ENCODE results near the gene DUSP16.
A peak's percentile ranks its signal among the peaks of the same experiment; 100 is the strongest.
"Not testable (repeated sequence)": the region's sequence is repeated elsewhere in the genome, so short reads cannot be mapped to it uniquely, and the experiment has no call there.

DUSP16 gene, protein sequence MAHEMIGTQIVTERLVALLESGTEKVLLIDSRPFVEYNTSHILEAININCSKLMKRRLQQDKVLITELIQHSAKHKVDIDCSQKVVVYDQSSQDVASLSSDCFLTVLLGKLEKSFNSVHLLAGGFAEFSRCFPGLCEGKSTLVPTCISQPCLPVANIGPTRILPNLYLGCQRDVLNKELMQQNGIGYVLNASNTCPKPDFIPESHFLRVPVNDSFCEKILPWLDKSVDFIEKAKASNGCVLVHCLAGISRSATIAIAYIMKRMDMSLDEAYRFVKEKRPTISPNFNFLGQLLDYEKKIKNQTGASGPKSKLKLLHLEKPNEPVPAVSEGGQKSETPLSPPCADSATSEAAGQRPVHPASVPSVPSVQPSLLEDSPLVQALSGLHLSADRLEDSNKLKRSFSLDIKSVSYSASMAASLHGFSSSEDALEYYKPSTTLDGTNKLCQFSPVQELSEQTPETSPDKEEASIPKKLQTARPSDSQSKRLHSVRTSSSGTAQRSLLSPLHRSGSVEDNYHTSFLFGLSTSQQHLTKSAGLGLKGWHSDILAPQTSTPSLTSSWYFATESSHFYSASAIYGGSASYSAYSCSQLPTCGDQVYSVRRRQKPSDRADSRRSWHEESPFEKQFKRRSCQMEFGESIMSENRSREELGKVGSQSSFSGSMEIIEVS

DNA sequence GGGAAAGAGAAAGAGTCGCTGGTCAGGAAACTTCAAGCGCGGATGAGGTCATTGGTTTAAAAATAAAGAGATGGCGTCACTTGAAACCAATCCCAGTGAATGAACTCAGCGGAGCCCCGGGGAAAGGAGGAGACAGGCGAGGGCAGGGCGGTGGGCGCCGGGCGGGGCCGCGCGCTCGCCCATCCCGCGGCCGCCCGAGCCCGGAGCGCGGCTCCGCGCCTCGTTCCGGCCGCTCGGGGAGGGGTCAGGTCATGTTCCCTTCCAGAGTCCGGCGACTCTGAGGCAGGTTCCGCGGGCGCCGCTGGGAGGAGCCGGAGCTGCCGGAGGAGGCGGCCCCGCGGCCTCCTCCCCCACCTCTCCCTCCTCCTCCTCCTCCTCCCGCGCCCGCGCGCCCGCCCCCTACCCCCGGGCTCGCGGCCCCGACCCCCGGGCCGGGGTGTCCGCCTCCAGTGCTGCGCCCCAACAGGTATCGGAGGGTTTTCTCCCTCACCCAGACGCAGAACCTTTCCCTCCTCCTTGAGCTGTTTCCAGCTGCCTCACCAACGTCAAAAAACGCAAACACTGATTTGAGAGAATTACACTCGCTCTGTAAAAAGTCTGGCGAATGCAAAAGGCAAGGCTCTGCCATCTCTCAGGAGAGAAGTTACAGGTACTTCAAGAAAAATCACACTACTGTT is at the start of gene DUSP16:
TSS of gene DUSP16 (minus strand) at position 279 of the 677 bp plus-strand sequence. CDS start 41,765 bp downstream, outside the sequence.
- peak; percentile 96 for DNase-seq (ENCODE audit: low spot score)

DNA sequence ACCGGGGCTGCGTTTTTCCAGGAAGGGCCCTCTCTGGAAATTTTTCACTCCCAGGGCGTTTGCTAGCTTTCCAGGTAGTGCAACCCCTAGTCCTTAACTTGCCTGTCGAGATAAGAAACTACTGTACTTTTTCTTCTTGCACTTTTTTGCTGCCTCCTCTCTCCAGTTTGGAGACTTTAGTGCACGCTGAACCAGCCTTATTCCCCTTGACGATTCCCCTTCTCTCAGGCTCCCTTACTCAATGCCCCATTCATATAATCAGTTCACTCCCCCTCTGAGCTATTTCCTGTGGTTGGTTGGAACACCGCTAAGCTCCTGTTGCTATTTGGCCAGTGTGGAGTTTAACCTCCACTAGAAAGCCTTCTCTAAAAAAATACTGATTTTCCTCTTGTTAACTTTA is 49.7 kb upstream of the DUSP16 start:
- DNase-seq (ENCODE audit: low spot score) = peak; percentile 56

DNA sequence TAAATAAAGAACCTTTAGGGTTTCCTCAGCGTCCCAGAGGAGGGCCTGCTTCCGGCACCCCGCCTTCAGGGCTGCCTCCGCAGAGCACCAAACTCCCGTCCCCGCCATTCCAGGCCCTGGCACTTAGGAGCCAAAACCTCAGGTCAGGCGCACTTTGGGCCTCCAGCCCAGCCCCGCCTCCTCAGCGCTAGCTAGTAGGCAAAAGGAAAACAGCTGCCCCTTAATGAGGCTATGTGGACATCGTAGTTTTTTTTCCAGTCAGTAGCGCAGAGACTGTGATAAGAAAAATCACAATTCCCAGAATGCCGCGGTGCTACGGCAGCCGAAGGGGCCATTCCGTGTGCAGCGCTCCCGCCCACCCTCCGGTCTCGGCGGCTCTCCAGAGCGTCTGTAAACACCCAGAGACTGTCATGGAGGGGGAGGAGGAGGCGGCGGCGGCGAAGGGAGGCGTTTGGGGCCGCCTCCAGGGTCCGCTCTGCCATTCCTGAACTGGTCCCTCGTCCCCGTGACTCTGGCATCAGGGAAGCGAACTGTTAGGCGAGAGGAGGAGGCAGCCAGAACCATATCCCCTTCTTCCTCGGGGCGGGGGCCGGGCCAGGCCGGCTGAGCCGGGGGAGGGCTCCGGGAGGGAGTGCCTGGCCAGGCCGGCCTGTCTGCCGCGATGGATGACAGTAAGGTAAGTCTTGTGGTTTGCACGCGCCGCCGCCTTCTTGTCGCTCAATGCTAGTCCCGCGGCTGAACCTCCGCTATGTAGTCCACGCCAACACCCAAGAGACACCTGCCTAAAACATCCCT is 49.0 kb upstream of the DUSP16 start, which contains the start of gene CREBL2:
TSS of gene CREBL2 (plus strand) at position 365 of the 795 bp plus-strand sequence. CDS start at position 662, 297 bp downstream.
- DNase-seq (ENCODE audit: low spot score) = peak; percentile 96

DNA sequence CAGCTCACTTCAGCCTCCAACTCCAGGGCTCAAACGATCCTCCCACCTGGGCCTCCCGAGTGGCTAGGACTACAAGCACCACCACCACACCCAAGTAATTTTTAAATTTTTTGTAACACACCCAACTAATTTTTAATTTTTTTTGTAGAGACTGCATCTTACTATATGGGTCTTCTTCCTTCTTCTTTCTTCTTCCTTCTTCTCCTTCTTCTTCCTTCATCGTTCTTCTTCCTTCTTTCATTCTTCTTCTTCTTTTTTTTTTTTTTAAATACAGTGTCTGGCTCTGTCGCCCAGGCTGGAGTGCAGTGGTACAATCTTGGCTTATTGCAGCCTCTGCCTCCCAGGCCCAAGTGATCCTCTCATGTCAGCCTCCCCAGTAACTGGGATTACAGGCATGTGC is 48.0 kb upstream of the DUSP16 start:
- DNase-seq (ENCODE audit: low spot score) = no peak

DNA sequence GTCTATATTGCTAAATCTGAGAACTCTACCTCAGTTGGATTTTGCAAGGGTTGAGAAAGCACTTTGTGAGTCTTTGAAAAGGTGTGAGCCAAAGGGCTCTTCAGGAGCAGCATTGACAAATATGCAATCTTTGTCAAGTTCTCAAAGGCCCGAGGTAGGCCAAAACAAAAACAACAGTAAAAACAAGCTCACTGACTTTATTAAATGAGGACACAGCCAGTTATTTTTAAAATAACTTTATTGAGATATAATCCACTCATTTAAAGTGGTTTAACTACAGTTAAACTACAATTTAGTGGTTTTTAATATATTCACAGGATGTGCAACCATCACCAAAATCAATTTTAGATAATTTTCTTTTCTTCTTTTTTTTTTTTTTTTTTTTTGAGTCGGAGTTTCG is 47.0 kb upstream of the DUSP16 start:
- DNase-seq (ENCODE audit: low spot score) = no peak

DNA sequence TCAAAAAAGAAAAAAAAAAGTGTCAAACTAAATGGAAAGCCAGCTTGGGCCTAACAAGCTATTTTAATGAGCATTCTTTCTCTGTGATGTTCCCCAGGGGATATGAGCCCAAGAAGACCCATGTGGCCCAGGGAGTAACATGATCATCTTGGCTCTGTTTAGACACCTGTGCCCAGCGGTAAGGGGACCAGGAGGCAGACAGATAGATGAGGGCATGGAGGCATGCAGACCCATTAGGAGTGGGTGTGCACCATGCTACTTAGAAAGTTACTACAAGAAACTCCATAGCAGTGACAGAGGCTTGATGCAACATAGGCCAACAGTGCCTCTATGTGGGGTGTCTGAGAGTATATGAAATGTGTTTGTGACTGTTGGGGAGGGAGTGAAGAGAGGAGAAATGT is 45.9 kb upstream of the DUSP16 start:
- no peak for DNase-seq (ENCODE audit: low spot score)

DNA sequence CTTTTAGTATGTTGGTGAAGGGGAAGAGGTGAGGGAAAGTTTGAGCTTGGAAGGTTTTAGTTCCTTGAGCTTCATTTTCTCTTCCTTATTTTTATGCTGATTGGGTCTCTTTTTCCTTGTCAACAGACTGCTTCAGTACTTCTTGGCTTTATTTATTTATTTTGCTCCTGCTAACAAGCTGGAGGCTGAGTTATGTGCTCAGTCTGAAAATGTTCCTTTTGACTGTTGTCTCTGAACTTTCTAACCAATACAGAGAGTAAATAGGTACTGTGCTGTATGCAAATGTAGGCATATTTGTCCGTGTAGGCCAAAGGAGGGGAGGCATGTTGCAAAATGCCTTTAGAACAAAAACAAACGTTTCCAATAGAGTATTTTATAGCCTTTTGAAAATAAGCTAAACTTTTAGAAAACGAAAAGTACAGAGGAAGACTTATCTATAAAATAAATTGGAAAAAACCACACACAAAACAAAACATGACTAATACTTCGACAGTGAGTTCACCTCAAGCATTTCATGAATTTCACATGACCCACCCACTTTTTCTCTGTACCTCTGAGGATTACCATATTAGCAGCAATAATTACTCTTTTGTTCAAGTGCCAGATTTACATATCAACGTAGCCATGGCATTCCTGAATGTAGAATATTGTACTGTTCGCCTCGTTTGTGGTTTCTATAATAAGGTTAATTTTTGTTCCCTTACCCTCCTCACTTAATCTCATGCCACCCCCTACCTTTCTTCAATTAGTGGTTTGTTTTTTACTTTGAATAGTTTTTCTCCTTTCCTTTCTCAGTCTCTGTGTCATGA is 44.3 kb upstream of the DUSP16 start:
- peak; percentile 40 for DNase-seq (ENCODE audit: low spot score)

DNA sequence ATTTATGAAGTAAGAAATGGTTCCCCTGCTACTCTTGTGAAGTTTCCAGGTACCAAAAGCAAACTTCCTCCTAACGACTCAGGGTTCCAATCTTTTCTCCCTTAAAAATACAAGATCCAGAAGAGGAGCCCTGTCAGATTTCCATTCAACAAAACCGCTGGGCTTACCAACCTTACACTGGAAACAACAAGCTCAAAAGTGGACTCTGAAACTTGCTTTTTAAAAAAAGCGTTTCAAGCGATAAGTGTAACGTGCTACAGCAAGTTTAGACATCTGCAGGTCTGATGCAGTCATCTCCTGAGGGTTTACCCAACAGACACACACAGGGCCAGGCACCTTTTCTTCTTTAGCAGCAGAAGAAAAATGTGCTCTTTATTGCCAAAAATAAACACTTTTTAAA is 42.1 kb upstream of the DUSP16 start:
- DNase-seq (ENCODE audit: low spot score) = no peak

DNA sequence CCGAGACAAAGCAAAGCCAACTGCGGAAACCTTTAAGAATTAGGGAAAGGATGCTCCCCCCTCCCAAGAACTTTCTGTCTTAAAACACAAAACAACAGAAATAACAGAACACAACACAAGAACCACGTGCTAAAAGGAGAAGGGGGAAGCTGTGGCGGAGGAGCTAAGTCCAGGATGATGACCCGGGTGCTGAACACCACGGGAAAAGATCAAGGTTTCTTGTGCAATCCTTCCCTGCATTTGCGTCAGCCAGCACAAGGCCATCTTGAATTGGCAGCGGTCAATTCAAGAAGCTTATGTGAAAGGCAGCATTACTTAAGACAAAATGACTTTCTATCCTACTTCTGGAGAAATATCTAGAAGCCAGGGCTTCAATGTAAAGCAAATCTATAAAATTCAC is 38.0 kb upstream of the DUSP16 start:
- DNase-seq (ENCODE audit: low spot score) = no peak

DNA sequence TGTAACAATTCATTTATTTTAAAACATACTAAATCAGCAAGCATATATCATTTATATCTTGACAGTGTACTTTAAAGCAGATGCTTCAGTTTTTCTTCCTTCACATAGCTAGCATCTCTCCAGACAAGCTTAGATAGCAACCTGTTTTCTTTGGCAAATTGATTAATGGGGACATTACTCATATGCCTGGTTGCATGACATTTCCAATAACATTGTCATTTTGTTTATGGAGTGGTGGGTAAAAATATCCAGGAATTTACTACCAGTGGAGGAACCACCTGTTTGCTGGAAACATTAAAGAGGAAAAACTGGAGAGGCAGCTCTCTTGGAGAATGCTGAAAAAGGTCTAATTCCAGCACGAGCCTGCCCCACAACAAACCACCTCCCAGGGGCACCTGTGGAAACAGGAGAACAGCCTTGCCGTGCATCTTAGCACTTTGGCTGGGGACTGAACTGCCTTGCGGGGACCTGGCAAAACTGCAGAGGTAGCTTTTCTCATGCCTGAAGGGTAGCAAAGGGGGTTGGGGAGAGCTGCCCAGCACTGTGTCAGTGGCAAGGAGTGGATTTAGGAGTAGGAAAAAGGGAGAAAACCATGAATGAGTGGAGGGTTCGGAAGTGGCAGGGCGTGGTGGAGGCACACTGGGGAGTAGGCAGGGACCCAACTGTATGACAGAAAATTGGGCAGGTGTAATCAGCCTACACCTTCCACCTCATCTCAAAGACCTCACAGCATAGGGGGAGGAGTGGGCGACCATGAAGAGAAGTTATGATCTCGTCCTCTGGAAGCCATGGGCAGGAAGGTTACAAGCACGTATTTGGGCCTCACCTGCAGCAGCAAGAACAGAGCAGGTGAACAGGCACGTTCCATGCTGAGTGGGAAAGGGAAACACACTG is 37.3 kb upstream of the DUSP16 start:
- no peak for DNase-seq (ENCODE audit: low spot score)

DNA sequence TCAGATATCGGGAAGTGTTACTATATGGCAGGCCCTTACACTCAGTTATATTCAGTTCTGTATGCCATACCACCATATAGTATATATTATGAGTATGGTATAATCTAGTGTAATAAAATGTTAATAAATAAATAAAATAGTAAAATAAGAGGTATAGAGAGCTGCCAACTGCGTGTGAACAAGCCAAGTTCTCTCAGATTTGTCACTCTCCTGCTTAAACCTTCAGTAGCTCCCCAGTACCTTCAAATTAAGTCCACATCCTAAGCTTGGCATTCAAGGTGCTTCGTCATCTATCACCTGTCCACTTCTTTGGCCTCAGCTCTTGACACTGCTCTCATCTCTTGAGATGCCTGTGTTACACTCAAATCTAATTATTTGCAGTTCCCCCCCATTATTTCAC is 36.2 kb upstream of the DUSP16 start:
- DNase-seq (ENCODE audit: low spot score) = no peak

DNA sequence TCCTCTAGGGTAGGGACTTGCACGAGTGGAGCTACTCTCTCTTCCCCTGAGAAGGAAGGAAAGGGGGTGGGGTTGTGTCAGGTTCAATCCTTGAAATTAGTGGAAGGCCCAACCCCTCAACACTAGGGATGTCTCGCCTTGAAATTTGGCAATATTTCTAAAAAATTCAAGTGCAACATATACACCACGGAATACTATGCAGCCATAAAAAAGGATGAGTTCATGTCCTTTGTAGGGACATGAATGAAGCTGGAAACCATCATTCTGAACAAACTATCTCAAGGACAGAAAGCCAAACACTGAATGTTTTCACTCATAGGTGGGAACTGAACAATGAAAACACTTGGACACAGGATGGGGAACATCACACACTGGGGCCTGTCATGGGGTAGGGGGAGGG is 33.9 kb upstream of the DUSP16 start:
- not testable (repeated sequence) for DNase-seq (ENCODE audit: low spot score)

DNA sequence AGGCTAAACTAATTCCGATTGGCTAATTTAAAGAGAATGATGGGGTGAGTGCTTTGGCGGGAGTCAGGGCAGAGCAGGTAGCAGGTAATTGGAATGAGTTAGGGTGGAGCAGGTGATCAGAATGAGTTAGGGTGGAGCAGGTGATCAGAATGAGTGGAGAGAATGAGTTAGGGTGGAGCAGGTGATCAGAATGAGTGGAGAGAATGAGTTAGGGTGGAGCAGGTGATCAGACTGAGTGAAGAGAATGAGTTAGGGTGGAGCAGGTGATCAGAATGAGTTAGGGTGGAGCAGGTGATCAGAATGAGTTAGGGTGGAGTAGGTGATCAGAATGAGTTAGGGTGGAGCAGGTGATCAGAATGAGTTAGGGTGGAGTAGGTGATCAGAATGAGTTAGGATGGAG is 33.3 kb upstream of the DUSP16 start:
- DNase-seq (ENCODE audit: low spot score) = not testable (repeated sequence)

DNA sequence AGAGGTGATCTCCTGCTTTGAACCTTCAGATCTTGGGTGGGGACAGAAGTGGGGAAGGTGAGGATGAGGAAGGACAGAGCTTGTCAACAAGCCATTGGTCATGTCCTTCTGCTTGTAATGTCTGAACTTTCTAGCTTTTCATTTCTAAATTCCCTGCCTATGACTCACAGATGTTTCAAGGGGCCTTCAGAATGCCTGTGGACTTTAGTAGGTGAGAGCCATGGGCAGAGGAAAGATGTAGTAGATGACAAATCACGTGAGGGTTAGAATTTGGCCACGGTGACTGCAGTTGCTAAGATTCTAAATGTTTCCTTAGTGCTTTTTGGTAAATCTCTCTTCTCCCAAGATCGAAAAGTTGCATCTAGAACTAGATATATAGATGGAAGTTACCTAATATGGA is 30.3 kb upstream of the DUSP16 start:
- DNase-seq (ENCODE audit: low spot score) = no peak

DNA sequence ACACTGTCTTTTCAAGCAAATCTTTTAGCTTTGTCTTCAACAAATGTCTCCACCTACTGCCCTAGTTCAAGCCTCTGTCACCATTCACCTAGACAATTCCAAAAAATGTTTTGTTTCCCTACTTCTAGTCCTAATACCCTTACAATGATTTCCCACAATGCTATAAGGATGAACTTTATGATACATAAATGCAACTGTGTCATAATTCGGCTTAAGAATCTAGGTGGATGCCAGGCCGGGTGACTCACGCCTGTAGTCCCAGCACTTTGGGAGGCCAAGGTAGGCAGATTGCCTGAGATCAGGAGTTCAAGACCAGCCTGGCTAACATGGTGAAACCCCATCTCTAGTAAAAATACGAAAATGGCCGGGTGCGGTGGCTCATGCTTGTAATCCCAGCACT is 28.3 kb upstream of the DUSP16 start:
- no peak for DNase-seq (ENCODE audit: low spot score)

DNA sequence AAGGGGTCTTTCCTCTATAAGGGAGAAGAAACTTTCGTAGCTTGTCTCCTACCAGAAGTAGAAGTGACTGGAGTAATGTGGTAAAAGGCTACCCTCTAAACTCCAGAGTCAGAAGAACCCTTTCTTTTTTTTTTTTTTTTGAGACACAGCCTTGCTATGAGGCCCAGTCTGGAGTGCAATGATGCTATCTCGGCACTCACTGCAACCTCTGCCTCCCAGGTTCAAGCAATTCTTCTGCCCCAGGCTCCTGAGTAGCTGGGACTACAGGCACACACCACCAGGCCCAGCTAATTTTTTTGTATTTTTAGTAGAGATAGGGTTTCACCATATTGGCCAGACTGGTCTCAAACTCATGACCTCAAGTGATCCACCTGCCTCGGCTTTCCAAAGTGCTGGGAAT is 25.8 kb upstream of the DUSP16 start:
- not testable (repeated sequence) for DNase-seq (ENCODE audit: low spot score)

DNA sequence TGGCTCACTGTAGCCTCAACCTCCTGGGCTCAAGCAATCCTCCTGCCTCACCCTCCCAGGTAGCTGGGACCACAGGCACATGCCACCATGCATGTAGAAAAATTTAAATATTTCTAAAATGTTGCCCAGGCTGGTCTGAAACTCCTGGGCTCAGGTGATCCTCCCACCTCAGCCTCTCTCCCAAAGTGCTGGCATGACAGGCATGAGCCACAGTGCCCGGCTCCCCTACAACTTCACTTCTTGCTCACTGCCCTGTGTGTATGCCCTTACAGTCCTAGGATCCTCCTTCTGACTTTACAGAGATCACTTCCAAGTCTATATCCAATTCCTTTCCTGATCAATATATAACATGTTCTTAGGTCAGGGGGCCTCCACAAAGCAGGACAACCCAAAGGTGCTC is 25.2 kb upstream of the DUSP16 start:
- DNase-seq (ENCODE audit: low spot score) = no peak

DNA sequence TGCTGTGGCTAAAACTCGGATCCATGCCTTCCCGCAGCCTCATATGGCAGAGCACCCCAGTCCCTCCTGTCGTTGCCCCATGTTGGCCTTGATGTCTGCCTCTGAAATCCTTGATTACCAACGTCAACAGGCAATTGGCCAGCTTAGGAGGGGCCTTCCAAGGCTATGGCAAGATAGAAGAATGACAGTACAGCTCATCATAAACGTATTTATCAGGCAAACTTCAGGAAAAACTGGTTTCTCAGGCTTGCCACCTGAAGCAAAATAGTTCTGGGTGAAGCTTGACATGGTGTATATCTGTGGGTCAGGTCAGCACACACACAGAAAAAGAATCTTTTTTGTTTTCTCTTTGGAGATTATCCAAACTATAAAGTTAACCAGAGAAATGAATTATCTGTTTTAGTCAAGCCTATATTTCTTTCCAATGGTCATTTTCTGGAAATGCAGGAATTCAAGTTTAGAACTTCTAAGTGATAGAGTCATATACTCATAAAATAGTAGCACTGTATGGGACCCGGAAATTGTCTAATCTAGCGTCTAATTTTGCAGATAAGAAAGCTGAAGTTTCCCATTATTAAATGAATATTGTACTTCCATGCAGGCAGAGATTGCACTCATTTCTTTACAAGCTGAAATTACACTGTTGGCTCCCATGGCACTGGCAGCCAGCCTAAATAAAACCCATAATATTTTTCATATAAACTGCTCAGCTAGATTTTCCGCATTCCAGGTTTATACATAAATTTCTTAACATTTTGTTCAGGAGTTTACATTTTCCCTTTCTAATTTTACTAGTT is 24.4 kb upstream of the DUSP16 start:
- no peak for DNase-seq (ENCODE audit: low spot score)

Measured in putamen (tissue), 1 donor.